ENCODE measurements around the gene CD53. TPM values are rescaled to one million over a fixed set of nuclear protein-coding genes. Genes with fewer than 3 reads are reported as not detected.
"Not testable (repeated sequence)": the region's sequence is repeated elsewhere in the genome, so short reads cannot be mapped to it uniquely, and the experiment has no call there.

CD53 gene
- total RNA-seq: 5.2 TPM
- long read RNA-seq, partial matches to known transcripts: 2 of 4 reads
- long read RNA-seq, other reads (novel, unspliced or antisense): 0 of 4 reads

- intact Hi-C loops (cut with DNase I): no loop called here
- no peak for DNase-seq (ENCODE audit: low spot score)
Measured at GRCh38 chr1:110872745-110873720, at the start of gene CD53. Gene CD53, plus strand, starts transcription at chr1:110873148. Its CDS starts 18,261 bp downstream, at chr1:110891409.

- no peak for DNase-seq (ENCODE audit: low spot score)
- intact Hi-C loops (cut with DNase I): no loop called here
Measured at GRCh38 chr1:110824192-110824591, 48.8 kb upstream of the CD53 start.

- intact Hi-C loops (cut with DNase I): no loop called here
- no peak for DNase-seq (ENCODE audit: low spot score)
Measured at GRCh38 chr1:110829955-110830553, 42.9 kb upstream of the CD53 start.

GRCh38 chr1:110833779-110834178, 39.2 kb upstream of the CD53 start:
- intact Hi-C loops (cut with DNase I); DNase-seq (ENCODE audit: low spot score): not testable (repeated sequence)

- no peak for DNase-seq (ENCODE audit: low spot score)
- intact Hi-C loops (cut with DNase I): no loop called here
Measured at GRCh38 chr1:110846861-110847260, 26.1 kb upstream of the CD53 start.

GRCh38 chr1:110850145-110850544, 22.8 kb upstream of the CD53 start:
- intact Hi-C loops (cut with DNase I): no loop called here
- DNase-seq (ENCODE audit: low spot score): no peak

GRCh38 chr1:110850627-110851026, 22.3 kb upstream of the CD53 start:
- intact Hi-C loops (cut with DNase I): no loop called here

GRCh38 chr1:110853135-110853534, 19.8 kb upstream of the CD53 start:
- intact Hi-C loops (cut with DNase I): no loop called here
- no peak for DNase-seq (ENCODE audit: low spot score)

More at GRCh38 chr1:110850627-110851026, 22.3 kb upstream of the CD53 start:
- no peak for DNase-seq (ENCODE audit: low spot score)

- intact Hi-C loops (cut with DNase I): no loop called here
Measured at GRCh38 chr1:110856410-110856809, 16.5 kb upstream of the CD53 start.

GRCh38 chr1:110857964-110858948, 14.7 kb upstream of the CD53 start:
- DNase-seq (ENCODE audit: low spot score): no peak
- intact Hi-C loops (cut with DNase I): no loop called here

More at GRCh38 chr1:110856410-110856809, 16.5 kb upstream of the CD53 start:
- DNase-seq (ENCODE audit: low spot score): no peak

GRCh38 chr1:110859062-110859461, 13.9 kb upstream of the CD53 start:
- no peak for DNase-seq (ENCODE audit: low spot score)
- intact Hi-C loops (cut with DNase I): no loop called here

- intact Hi-C loops (cut with DNase I): no loop called here
- DNase-seq (ENCODE audit: low spot score): no peak
Measured at GRCh38 chr1:110860174-110860573, 12.8 kb upstream of the CD53 start.

- intact Hi-C loops (cut with DNase I); DNase-seq (ENCODE audit: low spot score): not testable (repeated sequence)
Measured at GRCh38 chr1:110860620-110861019, 12.3 kb upstream of the CD53 start.

GRCh38 chr1:110861942-110862341, 11.0 kb upstream of the CD53 start:
- DNase-seq (ENCODE audit: low spot score); intact Hi-C loops (cut with DNase I): not testable (repeated sequence)

- DNase-seq (ENCODE audit: low spot score): no peak
- intact Hi-C loops (cut with DNase I): no loop called here
Measured at GRCh38 chr1:110864287-110864686, 8.7 kb upstream of the CD53 start.

- no peak for DNase-seq (ENCODE audit: low spot score)
- intact Hi-C loops (cut with DNase I): no loop called here
Measured at GRCh38 chr1:110870721-110871388, 2.1 kb upstream of the CD53 start.

GRCh38 chr1:110872366-110872744, 593 bp upstream of the CD53 start:
- no peak for DNase-seq (ENCODE audit: low spot score)
- intact Hi-C loops (cut with DNase I): no loop called here

GRCh38 chr1:110873856-110874255, 908 bp downstream of the CD53 start:
- DNase-seq (ENCODE audit: low spot score): no peak
- intact Hi-C loops (cut with DNase I): no loop called here
